ENCODE measurements around the gene ARL6.

The ARL6 gene

GRCh38 chr3:97817965-97818364 is 53.4 kb downstream of the ARL6 start:
- TF ChIP-seq TAF1 (IDR thresholded peaks at IDR 0.05; ENCODE audit: low read depth, low read length): no peak
- TF ChIP-seq POLR2AphosphoS5 (IDR thresholded peaks at IDR 0.05; ENCODE audit: low read depth, low read length): no peak
- no peak for TF ChIP-seq SPI1 (IDR thresholded peaks at IDR 0.05; ENCODE audit: low read depth, low read length)
- no peak for TF ChIP-seq POU2F2 (IDR thresholded peaks at IDR 0.05; ENCODE audit: low read depth, low read length)
- TF ChIP-seq PAX5 (IDR thresholded peaks at IDR 0.05; ENCODE audit: insufficient read depth, low read length, severe bottlenecking): no peak
- no peak for TF ChIP-seq POLR2A (IDR thresholded peaks at IDR 0.05; ENCODE audit: low read depth, low read length)
- DNase-seq (ENCODE audit: insufficient read length, low spot score): no peak
- no peak for FAIRE-seq

DNA sequence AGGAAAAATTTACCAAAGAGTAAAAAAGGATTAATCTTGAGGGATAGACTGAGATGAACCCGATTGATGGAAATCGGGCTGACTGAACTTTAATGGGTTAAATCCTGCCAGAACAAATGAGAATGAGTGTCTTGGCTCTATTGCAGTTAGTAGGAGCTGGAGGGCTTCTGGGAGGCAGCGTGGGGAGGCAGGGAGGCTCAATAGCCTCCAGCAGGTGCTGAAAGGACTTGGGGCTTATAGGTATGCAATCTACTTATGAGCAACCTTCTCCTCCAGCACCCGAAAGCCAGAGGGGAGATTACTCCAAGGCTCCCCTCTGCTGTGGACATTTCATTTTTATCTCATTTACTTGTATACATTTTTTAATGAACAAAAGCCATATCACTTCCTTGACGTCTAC is 56.2 kb downstream of the ARL6 start:
- DNase-seq (ENCODE audit: insufficient read length, low spot score) (no peak), FAIRE-seq (no peak)
- TF ChIP-seq POU2F2 (IDR thresholded peaks at IDR 0.05; ENCODE audit: low read depth, low read length): no peak
- no peak for TF ChIP-seq PAX5 (IDR thresholded peaks at IDR 0.05; ENCODE audit: insufficient read depth, low read length, severe bottlenecking)
- no peak for TF ChIP-seq POLR2AphosphoS5 (IDR thresholded peaks at IDR 0.05; ENCODE audit: low read depth, low read length)
- no peak for TF ChIP-seq POLR2A (IDR thresholded peaks at IDR 0.05; ENCODE audit: low read depth, low read length)
- no peak for TF ChIP-seq TAF1 (IDR thresholded peaks at IDR 0.05; ENCODE audit: low read depth, low read length)
- no peak for TF ChIP-seq SPI1 (IDR thresholded peaks at IDR 0.05; ENCODE audit: low read depth, low read length)

GRCh38 chr3:97821287-97821773 is 56.8 kb downstream of the ARL6 start:
- FAIRE-seq: no peak
- TF ChIP-seq POLR2A (IDR thresholded peaks at IDR 0.05; ENCODE audit: low read depth, low read length): no peak
- no peak for TF ChIP-seq SPI1 (IDR thresholded peaks at IDR 0.05; ENCODE audit: low read depth, low read length)
- TF ChIP-seq TAF1 (IDR thresholded peaks at IDR 0.05; ENCODE audit: low read depth, low read length): no peak
- TF ChIP-seq POLR2AphosphoS5 (IDR thresholded peaks at IDR 0.05; ENCODE audit: low read depth, low read length): no peak
- TF ChIP-seq POU2F2 (IDR thresholded peaks at IDR 0.05; ENCODE audit: low read depth, low read length): no peak
- no peak for TF ChIP-seq PAX5 (IDR thresholded peaks at IDR 0.05; ENCODE audit: insufficient read depth, low read length, severe bottlenecking)
- DNase-seq (ENCODE audit: insufficient read length, low spot score): peak; percentile 6

GRCh38 chr3:97821774-97822358 is 57.3 kb downstream of the ARL6 start, which contains the start of gene CRYBG3:
Gene CRYBG3, plus strand, starts transcription at chr3:97822011. Its CDS starts 196 bp downstream, at chr3:97822207.
- DNase-seq (ENCODE audit: insufficient read length, low spot score) (peak; percentile 83), FAIRE-seq (peak; percentile 99)
- TF ChIP-seq POLR2A (IDR thresholded peaks at IDR 0.05; ENCODE audit: low read depth, low read length) (peak; percentile 86), TAF1 (IDR thresholded peaks at IDR 0.05; ENCODE audit: low read depth, low read length) (peak; percentile 2; the same call in 1 of the 2 replicates), POLR2AphosphoS5 (IDR thresholded peaks at IDR 0.05; ENCODE audit: low read depth, low read length) (peak; percentile 71), PAX5 (IDR thresholded peaks at IDR 0.05; ENCODE audit: insufficient read depth, low read length, severe bottlenecking) (no peak), SPI1 (IDR thresholded peaks at IDR 0.05; ENCODE audit: low read depth, low read length) (no peak), POU2F2 (IDR thresholded peaks at IDR 0.05; ENCODE audit: low read depth, low read length) (no peak)

DNA sequence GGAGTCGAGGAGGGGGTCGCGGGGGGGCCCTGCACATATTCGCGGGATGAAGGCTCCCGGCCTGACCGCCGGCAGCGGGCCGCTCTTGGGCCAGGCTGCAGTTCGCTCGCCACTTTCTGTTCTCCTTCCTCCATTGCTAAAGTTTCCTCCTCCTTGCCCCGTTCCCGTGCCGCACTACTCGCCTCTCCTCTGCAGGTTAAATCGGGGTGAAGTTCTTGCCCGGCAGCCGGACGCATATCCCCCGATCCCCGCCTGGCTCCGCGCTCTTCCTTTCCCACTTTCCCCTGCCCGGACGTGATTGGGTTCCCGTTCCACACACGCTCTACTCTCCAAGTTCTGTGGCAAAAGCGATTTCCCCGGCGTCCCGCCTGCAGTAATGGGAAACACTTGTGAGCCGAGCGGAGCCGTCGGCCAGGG is 57.8 kb downstream of the ARL6 start:
- FAIRE-seq (no peak), DNase-seq (ENCODE audit: insufficient read length, low spot score) (peak; percentile 18)
- TF ChIP-seq TAF1 (IDR thresholded peaks at IDR 0.05; ENCODE audit: low read depth, low read length) (no peak), POU2F2 (IDR thresholded peaks at IDR 0.05; ENCODE audit: low read depth, low read length) (0 out of 2 replicates have a peak, but pooled peaks have one; percentile 10), PAX5 (IDR thresholded peaks at IDR 0.05; ENCODE audit: insufficient read depth, low read length, severe bottlenecking) (no peak), POLR2A (IDR thresholded peaks at IDR 0.05; ENCODE audit: low read depth, low read length) (no peak), POLR2AphosphoS5 (IDR thresholded peaks at IDR 0.05; ENCODE audit: low read depth, low read length) (no peak), SPI1 (IDR thresholded peaks at IDR 0.05; ENCODE audit: low read depth, low read length) (0 out of 2 replicates have a peak, but pooled peaks have one; percentile 3)

DNA sequence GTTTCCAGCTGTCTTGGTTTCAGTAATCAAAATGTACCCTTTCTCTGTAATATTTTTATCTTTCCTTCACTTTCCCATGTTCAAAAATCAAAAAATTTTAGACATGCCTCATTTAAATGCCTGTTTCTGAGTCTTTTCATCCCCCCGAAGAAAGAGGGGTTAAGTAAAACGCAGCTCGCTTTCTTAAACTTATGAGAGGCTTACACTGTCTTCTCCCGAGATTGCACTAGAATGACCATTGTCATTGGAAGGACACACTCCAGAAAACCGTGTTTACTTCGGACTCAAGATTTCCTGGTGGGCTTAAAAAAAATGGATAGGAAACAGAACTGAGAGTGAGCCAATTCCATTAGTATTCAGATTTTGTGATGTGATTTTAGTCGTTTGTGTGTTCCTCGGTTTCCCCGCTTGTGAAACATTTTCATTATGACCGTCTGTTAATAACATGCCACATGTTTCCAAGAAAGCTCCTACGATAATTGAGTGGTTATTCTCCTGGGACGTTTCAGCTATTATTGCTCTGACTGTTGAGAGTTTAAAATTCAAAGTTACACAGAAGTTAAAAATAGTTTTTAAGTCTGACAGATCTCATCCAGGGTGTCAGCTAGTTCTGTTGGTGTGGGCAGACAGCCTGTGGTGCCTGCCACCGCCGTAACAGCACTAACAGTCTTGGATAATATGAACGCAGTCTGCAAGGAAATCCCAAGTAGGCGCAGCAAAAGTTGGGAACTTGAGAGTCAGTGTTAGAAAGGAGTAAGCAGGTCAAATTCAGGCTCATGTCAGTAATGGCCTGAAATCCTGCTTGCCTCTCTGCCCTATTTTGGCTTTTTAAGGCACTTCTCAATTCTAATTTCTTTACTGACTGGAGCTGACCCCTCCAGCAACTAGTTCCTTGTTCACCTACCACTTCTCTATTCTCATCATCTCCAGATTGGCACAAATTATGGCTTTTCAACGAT is 58.8 kb downstream of the ARL6 start:
- DNase-seq (ENCODE audit: insufficient read length, low spot score) (no peak), FAIRE-seq (peak; percentile 40)

DNA sequence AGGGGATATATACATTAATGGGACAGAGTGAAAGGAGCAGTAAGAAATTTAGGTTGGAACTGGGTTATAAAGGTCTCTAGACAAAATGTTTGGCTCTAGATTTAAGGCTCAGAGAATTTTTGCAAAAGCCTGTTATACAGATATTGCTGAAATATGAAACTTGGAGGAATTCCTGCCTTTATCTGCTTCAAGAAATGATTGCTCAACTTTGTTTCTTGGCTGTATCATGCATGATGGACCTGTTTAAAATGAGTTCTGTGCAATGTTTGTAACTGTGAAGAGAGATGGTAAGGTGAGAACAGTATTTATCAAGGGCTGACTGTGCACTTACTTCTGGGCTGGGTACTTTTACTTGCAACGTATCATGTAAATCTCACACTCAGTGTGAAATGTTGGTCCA is 60.5 kb downstream of the ARL6 start:
- no peak for TF ChIP-seq POLR2A (IDR thresholded peaks at IDR 0.05; ENCODE audit: low read depth, low read length)
- no peak for FAIRE-seq
- no peak for DNase-seq (ENCODE audit: insufficient read length, low spot score)

More for the DNA sequence above, 58.8 kb downstream of the ARL6 start:
- TF ChIP-seq POLR2A (IDR thresholded peaks at IDR 0.05; ENCODE audit: low read depth, low read length): no peak
- no peak for TF ChIP-seq SPI1 (IDR thresholded peaks at IDR 0.05; ENCODE audit: low read depth, low read length)
- no peak for TF ChIP-seq TAF1 (IDR thresholded peaks at IDR 0.05; ENCODE audit: low read depth, low read length)
- TF ChIP-seq POU2F2 (IDR thresholded peaks at IDR 0.05; ENCODE audit: low read depth, low read length): no peak
- TF ChIP-seq POLR2AphosphoS5 (IDR thresholded peaks at IDR 0.05; ENCODE audit: low read depth, low read length): no peak
- TF ChIP-seq PAX5 (IDR thresholded peaks at IDR 0.05; ENCODE audit: insufficient read depth, low read length, severe bottlenecking): no peak

- DNase-seq (ENCODE audit: insufficient read length, low spot score) (no peak), FAIRE-seq (no peak)
- TF ChIP-seq PAX5 (IDR thresholded peaks at IDR 0.05; ENCODE audit: insufficient read depth, low read length, severe bottlenecking) (no peak), SPI1 (IDR thresholded peaks at IDR 0.05; ENCODE audit: low read depth, low read length) (no peak), POU2F2 (IDR thresholded peaks at IDR 0.05; ENCODE audit: low read depth, low read length) (no peak), TAF1 (IDR thresholded peaks at IDR 0.05; ENCODE audit: low read depth, low read length) (no peak), POLR2A (IDR thresholded peaks at IDR 0.05; ENCODE audit: low read depth, low read length) (no peak), POLR2AphosphoS5 (IDR thresholded peaks at IDR 0.05; ENCODE audit: low read depth, low read length) (no peak)
Observed at GRCh38 chr3:97827741-97828471, 63.3 kb downstream of the ARL6 start.
